22Rv1 (cell line): ENCODE data around the gene MRPL55.

Experiments
- H3K27ac ChIP-seq: fragments of 450-650 bp; 2 replicates; pipeline ENCODE4 v1.5.1; 2017
- ZFX ChIP-seq: fragments of 450-650 bp; IDR thresholded peaks from 2 replicates; pipeline ENCODE4 v1.6.1; 2017; ENCODE audit warnings: antibody characterized with exemption, borderline replicate concordance
- TF ChIP-seq, protein P1 (sequence below): fragments of 450-650 bp; IDR thresholded peaks from 2 replicates; pipeline ENCODE4 v1.5.1; 2017; ENCODE audit warnings: mild to moderate bottlenecking

MRPL55 gene

DNA sequence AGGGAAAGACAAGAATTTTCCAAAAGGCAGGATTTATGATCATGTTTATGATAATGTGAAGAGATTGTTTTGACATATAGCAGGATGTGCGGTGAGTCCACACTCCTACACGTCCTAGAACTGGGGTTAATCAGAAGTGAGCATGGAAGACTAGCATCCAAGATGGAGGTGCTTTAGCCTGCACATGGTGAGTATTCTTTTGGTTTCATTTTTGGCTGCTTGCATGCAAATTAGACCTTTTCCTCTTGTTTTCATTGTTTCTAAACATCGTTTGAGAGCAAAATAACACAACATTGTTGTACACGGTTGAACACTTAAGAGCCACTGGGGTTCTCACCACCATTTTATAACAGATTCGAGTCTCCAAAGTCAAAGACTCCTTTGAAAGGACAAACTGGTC is 16.1 kb upstream of the MRPL55 start:
- no peak overlapping the region for H3K27ac ChIP-seq
- no peak for TF ChIP-seq ZFX
- TF ChIP-seq, protein P1, sequence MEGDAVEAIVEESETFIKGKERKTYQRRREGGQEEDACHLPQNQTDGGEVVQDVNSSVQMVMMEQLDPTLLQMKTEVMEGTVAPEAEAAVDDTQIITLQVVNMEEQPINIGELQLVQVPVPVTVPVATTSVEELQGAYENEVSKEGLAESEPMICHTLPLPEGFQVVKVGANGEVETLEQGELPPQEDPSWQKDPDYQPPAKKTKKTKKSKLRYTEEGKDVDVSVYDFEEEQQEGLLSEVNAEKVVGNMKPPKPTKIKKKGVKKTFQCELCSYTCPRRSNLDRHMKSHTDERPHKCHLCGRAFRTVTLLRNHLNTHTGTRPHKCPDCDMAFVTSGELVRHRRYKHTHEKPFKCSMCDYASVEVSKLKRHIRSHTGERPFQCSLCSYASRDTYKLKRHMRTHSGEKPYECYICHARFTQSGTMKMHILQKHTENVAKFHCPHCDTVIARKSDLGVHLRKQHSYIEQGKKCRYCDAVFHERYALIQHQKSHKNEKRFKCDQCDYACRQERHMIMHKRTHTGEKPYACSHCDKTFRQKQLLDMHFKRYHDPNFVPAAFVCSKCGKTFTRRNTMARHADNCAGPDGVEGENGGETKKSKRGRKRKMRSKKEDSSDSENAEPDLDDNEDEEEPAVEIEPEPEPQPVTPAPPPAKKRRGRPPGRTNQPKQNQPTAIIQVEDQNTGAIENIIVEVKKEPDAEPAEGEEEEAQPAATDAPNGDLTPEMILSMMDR, result no peak

DNA sequence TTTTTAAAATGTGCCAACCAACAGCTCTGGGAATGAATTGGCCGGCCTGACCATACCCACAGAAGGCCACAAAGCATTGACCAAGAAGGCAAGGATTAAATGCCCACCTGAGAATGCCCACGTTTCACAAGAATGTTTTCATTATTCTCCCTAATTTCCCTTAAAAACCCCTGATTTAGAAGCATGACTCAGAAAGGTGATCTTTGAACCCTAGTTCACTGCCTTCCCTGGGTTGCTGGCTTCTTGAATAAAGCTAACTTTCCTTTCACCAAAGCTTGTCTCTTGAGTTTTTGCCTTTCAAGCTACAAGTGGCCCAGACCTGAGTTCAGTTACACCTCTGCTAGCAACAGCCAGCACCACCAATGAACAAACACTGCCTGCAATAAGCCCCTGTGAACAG is 14.4 kb upstream of the MRPL55 start:
- H3K27ac ChIP-seq, result no peak overlapping the region
- TF ChIP-seq, protein P1, result no peak
- no peak for TF ChIP-seq ZFX

DNA sequence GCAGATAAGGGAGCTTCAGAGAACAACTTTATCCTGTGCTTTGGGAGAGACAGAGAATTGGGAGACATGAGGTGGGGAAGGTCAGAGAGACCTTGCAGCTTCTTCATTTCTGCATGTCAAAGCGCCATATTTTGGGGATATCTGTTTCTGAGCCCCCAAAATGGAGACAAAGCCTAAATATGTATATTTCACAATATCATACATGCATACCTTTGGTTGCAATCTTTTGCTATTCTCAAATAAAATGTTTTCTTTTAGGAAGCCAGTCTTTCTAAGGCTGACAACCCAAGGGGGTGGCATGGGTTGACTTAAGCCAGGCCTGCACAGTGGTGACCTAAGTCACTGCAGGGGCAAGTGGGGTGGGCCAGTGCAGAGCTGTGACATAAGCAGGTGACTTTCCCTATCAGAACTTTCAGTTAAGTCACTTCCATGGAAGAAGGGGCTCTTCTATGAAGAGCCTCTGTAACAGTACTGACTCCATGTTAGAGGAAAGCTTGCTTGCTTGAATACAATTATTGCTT is 13.9 kb upstream of the MRPL55 start:
- TF ChIP-seq, protein P1, result no peak
- TF ChIP-seq ZFX, result no peak
- H3K27ac ChIP-seq, result no peak overlapping the region

DNA sequence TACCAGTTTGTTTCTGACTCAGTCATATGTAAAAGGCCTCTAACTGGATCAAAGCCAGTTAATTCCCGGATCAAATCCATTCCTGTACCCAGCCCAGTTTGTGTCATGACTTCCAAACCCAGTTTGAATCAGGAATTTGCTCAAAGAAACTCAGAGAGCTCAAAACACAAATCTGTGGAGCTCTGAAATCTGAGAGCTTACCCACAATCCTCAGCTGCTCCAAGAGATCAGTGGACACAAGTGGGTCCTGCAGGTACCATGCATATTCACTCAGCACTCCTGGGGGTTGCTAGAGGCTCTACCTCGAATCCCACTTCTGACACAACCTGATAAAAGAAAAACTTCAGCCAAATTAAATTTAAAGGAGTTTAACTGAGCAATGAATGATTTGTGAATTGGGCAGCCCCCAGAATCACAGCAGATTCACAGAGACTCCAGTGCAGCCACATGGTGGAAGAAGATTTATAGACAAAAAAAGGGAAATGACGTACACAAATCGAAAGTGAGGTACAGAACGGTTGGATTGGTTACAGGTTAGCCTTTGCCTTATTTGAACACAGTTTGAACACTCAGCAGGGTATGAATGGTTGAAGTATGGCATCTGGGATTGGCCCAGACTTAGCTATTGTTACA is 11.9 kb upstream of the MRPL55 start:
- no peak for TF ChIP-seq ZFX
- TF ChIP-seq, protein P1, result no peak

DNA sequence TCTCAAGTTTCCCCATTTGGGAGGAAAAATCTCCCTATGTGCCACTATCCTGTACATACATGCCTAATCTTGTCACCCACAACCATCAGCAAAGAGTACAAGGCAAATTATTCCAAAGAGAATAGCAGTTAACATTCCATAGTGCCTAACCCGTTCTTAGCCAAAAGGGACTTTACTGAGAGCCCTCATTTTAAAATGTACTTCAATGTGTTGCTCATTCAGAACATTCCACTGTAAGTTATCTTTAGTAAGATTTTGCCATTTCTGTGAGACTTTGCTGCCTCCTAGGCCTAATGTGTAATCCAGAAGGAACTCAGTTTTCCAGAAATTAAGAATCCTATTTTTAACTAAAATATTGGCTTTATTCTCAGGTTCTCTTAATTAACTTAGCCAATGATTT is 11.3 kb upstream of the MRPL55 start:
- no peak for TF ChIP-seq ZFX
- TF ChIP-seq, protein P1, result no peak
- H3K27ac ChIP-seq, result no peak overlapping the region

More for the DNA sequence above, 11.9 kb upstream of the MRPL55 start:
- no peak overlapping the region for H3K27ac ChIP-seq

DNA sequence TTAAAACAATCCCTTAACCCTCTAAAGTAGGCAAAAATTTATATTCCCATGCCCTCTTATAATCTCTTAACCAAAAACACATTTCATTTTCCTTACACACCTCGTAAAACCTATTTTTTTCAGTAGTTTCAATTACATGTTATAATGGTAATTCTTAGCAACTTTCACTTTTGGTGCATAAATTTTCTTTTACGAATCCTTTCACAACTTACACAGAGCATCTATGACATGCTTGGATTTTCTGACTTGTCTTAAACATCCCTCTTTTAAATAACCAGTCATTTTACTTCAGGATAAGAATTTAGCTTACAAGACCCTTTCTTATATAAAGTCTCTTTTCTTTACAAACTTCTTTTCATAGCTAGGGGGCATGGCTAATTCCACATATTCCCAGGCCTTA is 8.9 kb upstream of the MRPL55 start:
- no peak for TF ChIP-seq ZFX
- TF ChIP-seq, protein P1, result no peak
- no peak overlapping the region for H3K27ac ChIP-seq

DNA sequence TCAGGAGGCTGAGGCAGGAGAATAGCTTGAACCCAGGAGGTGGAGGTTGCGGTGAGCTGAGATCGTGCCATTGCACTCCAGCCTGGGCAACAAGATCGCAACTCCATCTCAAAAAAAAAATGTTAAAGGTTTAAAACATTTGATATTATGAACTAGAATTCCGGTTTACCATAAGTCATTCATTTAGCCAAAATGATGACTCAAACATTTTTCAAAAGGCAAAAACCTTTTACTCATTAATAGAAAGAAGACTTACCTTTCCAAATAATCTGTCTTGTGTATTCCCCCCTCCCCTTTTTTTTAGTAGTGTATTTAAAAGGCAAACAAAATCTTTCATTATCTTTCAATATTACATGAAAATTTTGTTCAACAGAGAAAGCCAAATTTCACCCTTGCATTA is 8.2 kb upstream of the MRPL55 start:
- TF ChIP-seq ZFX, result no peak
- TF ChIP-seq, protein P1, result no peak

More for the DNA sequence above, 8.2 kb upstream of the MRPL55 start:
- no peak overlapping the region for H3K27ac ChIP-seq
